A549 treated with ZK216348 at 1 μM for 4 hours (cell line): Measurements from ENCODE around the gene TMEM59. TPM values are rescaled to one million over a fixed set of nuclear protein-coding genes. Genes with fewer than 3 reads are reported as not detected.

Experiments
- total RNA-seq: library from RNA; stranded (reverse); fragments of 200-300 nt; extraction: Qiagen RNA extraction; gene quantifications from 5 replicates; pipeline ENCODE4 v1.2.3, GENCODE V29; 2022; ENCODE audit warnings: low read depth

TMEM59 gene
- total RNA-seq = 110 to 137 TPM (median 118 TPM) in 5 replicates

DNA sequence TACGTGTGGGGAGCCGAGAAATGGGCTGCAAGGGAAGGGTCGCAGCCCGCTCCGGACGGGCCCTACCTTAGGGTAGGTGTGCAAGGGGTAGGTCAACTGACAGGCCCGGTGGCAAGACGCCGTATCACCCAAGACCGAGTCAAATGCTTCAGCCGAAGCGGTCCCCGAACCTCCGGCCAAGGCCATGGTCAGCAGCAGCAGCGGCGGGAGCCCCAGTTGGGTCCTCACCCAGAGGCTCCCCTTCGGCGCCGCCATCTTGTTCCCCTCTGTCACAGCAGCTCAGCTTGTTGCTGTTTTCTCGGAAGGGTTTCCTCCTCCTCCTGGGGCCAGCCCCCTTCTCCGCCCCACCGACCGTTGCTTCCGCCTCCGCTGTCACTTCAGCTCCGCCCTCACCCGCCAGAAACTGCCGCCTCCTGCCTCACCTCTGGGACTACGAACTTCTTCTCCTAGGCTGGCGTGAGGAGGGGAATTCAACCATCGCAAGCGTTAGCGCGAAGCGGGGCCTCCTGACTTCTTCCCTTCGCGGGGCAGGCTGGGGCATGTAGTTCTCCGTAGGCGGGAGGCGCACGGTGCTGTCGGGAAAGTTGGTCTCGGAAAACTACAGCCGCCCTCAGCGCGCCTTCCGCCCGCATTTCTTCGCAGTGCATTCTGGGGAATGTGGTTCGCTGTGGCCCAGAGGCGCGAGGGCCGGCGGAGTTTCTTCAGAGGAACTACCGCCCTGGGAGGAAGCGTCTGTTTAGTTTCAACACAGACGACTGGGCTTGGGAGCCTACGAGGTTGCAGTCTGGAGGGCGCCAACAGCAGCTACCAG is at the start of gene TMEM59, which contains the start of gene TCEANC2:
Gene TMEM59, minus strand, starts transcription at position 271 of the 811 bp plus-strand sequence. Its CDS starts 16 bp downstream, at position 255.
Gene TCEANC2, plus strand, starts transcription at position 675 of the 811 bp plus-strand sequence. CDS start 815 bp downstream, outside the sequence.

GRCh38 chr1:54017979-54018378 is 35.0 kb downstream of the TMEM59 start, which contains the start of gene LDLRAD1:
LDLRAD1 (minus strand) TSS chr1:54018186; CDS start chr1:54018112, 74 bp downstream.

Other genes with a start within 250 kb of the TMEM59 start
- gene NDC1, start 214.9 kb downstream of the TMEM59 start, total RNA-seq = 15.7 to 26.0 TPM (median 22.0 TPM) in 5 replicates
- gene YIPF1, start 163.4 kb downstream of the TMEM59 start, total RNA-seq = 13.3 to 15.6 TPM (median 14.3 TPM) in 5 replicates
- gene DIO1, start 159.0 kb downstream of the TMEM59 start, total RNA-seq = not detected in 5 replicates
- 23.1 to 49.2 TPM (median 29.2 TPM) in 5 replicates for gene IFT25, start 107.5 kb downstream of the TMEM59 start, total RNA-seq
- gene LRRC42, start 106.9 kb downstream of the TMEM59 start, total RNA-seq = 24.6 to 27.6 TPM (median 25.3 TPM) in 5 replicates
- not detected in 5 replicates for gene LDLRAD1, start 35.0 kb downstream of the TMEM59 start, total RNA-seq
- 1.8 to 3.3 TPM (median 2.4 TPM) in 5 replicates for gene TCEANC2, start 404 bp upstream of the TMEM59 start, total RNA-seq
- gene CDCP2, start 99.8 kb upstream of the TMEM59 start, total RNA-seq = not detected in 5 replicates
- 2.0 to 4.7 TPM (median 3.9 TPM) in 5 replicates for gene CYB5RL, start 146.8 kb upstream of the TMEM59 start, total RNA-seq
- 76.4 to 94.5 TPM (median 93.6 TPM) in 5 replicates for gene MRPL37, start 147.0 kb upstream of the TMEM59 start, total RNA-seq